Mesothelial cell of epicardium (in vitro differentiated cells): ENCODE results near the gene RIMBP2. TPM values are rescaled to one million over a fixed set of nuclear protein-coding genes. Genes with fewer than 3 reads are reported as not detected.

Experiments used
- DNase-seq, 2 experiments: peaks; one replicate each; pipeline ENCODE4 v3.0.0; 2021; ENCODE audit warnings: low spot score in 2 of 2; ENCODE audit not compliant: unreplicated experiment in 2 of 2
- H3K27ac Mint-ChIP-seq: 2 replicates; pipeline ENCODE4 v1.8.0; 2021; ENCODE audit warnings: mixed read lengths
- H3K27me3 Mint-ChIP-seq: 2 replicates; pipeline ENCODE4 v1.8.0; 2021; ENCODE audit warnings: low read depth, mixed read lengths
- H3K36me3 Mint-ChIP-seq: 2 replicates; pipeline ENCODE4 v1.8.0; 2021; ENCODE audit warnings: mixed read lengths
- H3K4me1 Mint-ChIP-seq: 2 replicates; pipeline ENCODE4 v1.8.0; 2021; ENCODE audit warnings: mixed read lengths
- H3K4me3 Mint-ChIP-seq: 2 replicates; pipeline ENCODE4 v1.8.0; 2021; ENCODE audit warnings: mild to moderate bottlenecking, moderate library complexity, mixed read lengths
- H3K9me3 Mint-ChIP-seq: 2 replicates; pipeline ENCODE4 v1.8.0; 2021; ENCODE audit warnings: mixed read lengths
- CTCF ChIP-seq: fragments of 200-600 bp; sonication (generic); IDR thresholded peaks from one replicate; pipeline ENCODE4 v1.5.0; 2021; ENCODE audit warnings: antibody characterized with exemption; ENCODE audit not compliant: unreplicated experiment
- total RNA-seq: library from RNA; stranded (reverse); gene quantifications from 3 replicates; pipeline ENCODE4 v1.2.1, GENCODE V29; 2021

The RIMBP2 gene
- total RNA-seq, 1 donor from 2014 or later: 8.6 TPM

GRCh38 chr12:130574402-130574801 lies 141.7 kb downstream of the RIMBP2 start:
- H3K4me3 Mint-ChIP-seq: no peak overlapping the region
- DNase-seq: no peak
- no peak for TF ChIP-seq CTCF
- no peaks in the 10 kb centered on the region for H3K36me3 Mint-ChIP-seq
- H3K4me1 Mint-ChIP-seq: no peaks in the 10 kb centered on the region
- peaks cover 2% of the 10 kb centered on the region for H3K27me3 Mint-ChIP-seq
- no peak overlapping the region for H3K27ac Mint-ChIP-seq
- H3K9me3 Mint-ChIP-seq: no peaks in the 10 kb centered on the region

GRCh38 chr12:130573766-130574165 lies 142.3 kb downstream of the RIMBP2 start:
- Mint-ChIP-seq H3K9me3 (no peaks in the 10 kb centered on the region), H3K27ac (no peak overlapping the region), H3K4me1 (no peaks in the 10 kb centered on the region), H3K36me3 (no peaks in the 10 kb centered on the region), H3K27me3 (peaks cover 2% of the 10 kb centered on the region), H3K4me3 (no peak overlapping the region)
- no peak for DNase-seq
- TF ChIP-seq CTCF: no peak

GRCh38 chr12:130573235-130573634 lies 142.9 kb downstream of the RIMBP2 start:
- Mint-ChIP-seq H3K27ac (no peak overlapping the region), H3K4me3 (no peak overlapping the region), H3K9me3 (no peaks in the 10 kb centered on the region), H3K4me1 (no peaks in the 10 kb centered on the region), H3K36me3 (no peaks in the 10 kb centered on the region), H3K27me3 (peaks cover 3% of the 10 kb centered on the region)
- TF ChIP-seq CTCF: no peak
- DNase-seq: no peak

GRCh38 chr12:130572553-130572952 lies 143.5 kb downstream of the RIMBP2 start:
- Mint-ChIP-seq H3K4me1 (no peaks in the 10 kb centered on the region), H3K4me3 (no peak overlapping the region), H3K36me3 (no peaks in the 10 kb centered on the region), H3K9me3 (no peaks in the 10 kb centered on the region), H3K27ac (no peak overlapping the region), H3K27me3 (peaks cover 3% of the 10 kb centered on the region)
- no peak for TF ChIP-seq CTCF
- DNase-seq: no peak

GRCh38 chr12:130571734-130572133 lies 144.4 kb downstream of the RIMBP2 start:
- Mint-ChIP-seq H3K4me1 (no peaks in the 10 kb centered on the region), H3K4me3 (no peak overlapping the region), H3K36me3 (no peaks in the 10 kb centered on the region), H3K27ac (no peak overlapping the region), H3K9me3 (peaks cover 2% of the 10 kb centered on the region), H3K27me3 (peaks cover 3% of the 10 kb centered on the region)
- no peak for TF ChIP-seq CTCF
- DNase-seq: no peak

- DNase-seq: no peak
- Mint-ChIP-seq H3K27ac (no peak overlapping the region), H3K9me3 (peaks cover 7% of the 10 kb centered on the region), H3K36me3 (no peaks in the 10 kb centered on the region), H3K27me3 (peaks cover 3% of the 10 kb centered on the region), H3K4me1 (no peaks in the 10 kb centered on the region), H3K4me3 (no peak overlapping the region)
- TF ChIP-seq CTCF: no peak
Measured at GRCh38 chr12:130571089-130571488, 145.0 kb downstream of the RIMBP2 start.
